Transverse colon (tissue), 4 donors: ENCODE measurements around the gene HAUS1. TPM values are rescaled to one million over a fixed set of nuclear protein-coding genes. Genes with fewer than 3 reads are reported as not detected.

Experiments
- DNase-seq: peaks from one replicate; pipeline ENCODE4 v3.0.0-alpha.2; 2019
- H3K27ac ChIP-seq, 4 donors: fragments of 200-600 bp; sonication (generic); 2 replicates each; pipeline ENCODE4 v1.5.1; 2016 to 2018; ENCODE audit warnings: inconsistent platforms in 4 of 4
- H3K27me3 ChIP-seq: fragments of 200-600 bp; sonication (generic); 2 replicates; pipeline ENCODE4 v1.5.1; 2017; ENCODE audit warnings: inconsistent platforms
- H3K36me3 ChIP-seq, 4 donors: fragments of 200-600 bp; sonication (generic); 2 replicates each; pipeline ENCODE4 v1.5.1; 2017 to 2019; ENCODE audit warnings: inconsistent platforms in 4 of 4
- H3K4me1 ChIP-seq, 4 donors: fragments of 200-600 bp; sonication (generic); 2 replicates each; pipeline ENCODE4 v1.5.1; 2017 to 2020; ENCODE audit warnings: inconsistent platforms in 4 of 4
- H3K4me3 ChIP-seq, 4 donors: fragments of 200-600 bp; sonication (generic); 1 replicate in 1 of 4; 2 replicates in 3 of 4; pipeline versions ENCODE4 v1.5.1 to v1.6.1; 2017 to 2019; ENCODE audit warnings: inconsistent platforms in 4 of 4
- H3K9me3 ChIP-seq, 2 donors: fragments of 200-600 bp; sonication (generic); 2 replicates each; pipeline ENCODE4 v1.5.1; 2017 to 2019; ENCODE audit warnings: inconsistent platforms in 2 of 2
- CTCF ChIP-seq, 5 experiments: fragments of 200-600 bp in 3 of 5; fragments of 450-650 bp in 2 of 5; sonication (generic) in 3 of 5; IDR thresholded peaks; 1 replicate in 2 of 5; 2 replicates in 3 of 5; pipeline ENCODE4 v1.5.1; 2016 to 2017; ENCODE audit warnings: antibody characterized with exemption in 5 of 5, inconsistent platforms in 3 of 5, mild to moderate bottlenecking in 2 of 5, moderate library complexity in 1 of 5
- EP300 ChIP-seq: sonication (generic); formaldehyde crosslinking; IDR thresholded peaks from one replicate; pipeline ENCODE4 v1.6.1; 2017; ENCODE audit warnings: antibody characterized with exemption, low read depth
- POLR2A ChIP-seq: fragments of 450-650 bp; IDR thresholded peaks from one replicate; pipeline ENCODE4 v1.6.1; 2016; ENCODE audit warnings: antibody characterized with exemption, mild to moderate bottlenecking, moderate library complexity
- POLR2AphosphoS5 ChIP-seq, 3 donors: sonication (generic); formaldehyde crosslinking; IDR thresholded peaks; one replicate each; pipeline ENCODE4 v1.6.1; 2016; ENCODE audit warnings: antibody characterized with exemption in 3 of 3
- WGBS, 2 donors: methylation state at CpG; one replicate each; pipeline ENCODE4 v1.1.5; 2018; ENCODE audit warnings: low coverage in 1 of 2; 5-methylcytosine and 5-hydroxymethylcytosine counted together
- in situ Hi-C, 4 donors: fragments of 200-750 bp; cut with MboI; loops; one replicate each; pipeline versions ENCODE4 v1.15.0 to v1.15.1; 2017; ENCODE audit warnings: low sequenced_read_pairs in 3 of 4, low pct_ligation_motif_present in 1 of 4, low pct_unique_long_range_greater_than_20kb in 1 of 4
- intact Hi-C: fragments of 100-400 bp; cut with DNase I; formaldehyde crosslinking; loops from one replicate; pipeline ENCODE4 v1.15.1; 2023; ENCODE audit warnings: low total_unique reads
- total RNA-seq, 4 donors: library from RNA; depleted of rRNA; stranded (reverse); fragments of >200 nt; gene quantifications; one replicate each; pipeline ENCODE4 v1.1.0, GENCODE V29; 2016

HAUS1 gene
- total RNA-seq, 4 donors from 2014 or later = 1.6 to 33.5 (median 19.8) TPM; not detected in 1

DNA sequence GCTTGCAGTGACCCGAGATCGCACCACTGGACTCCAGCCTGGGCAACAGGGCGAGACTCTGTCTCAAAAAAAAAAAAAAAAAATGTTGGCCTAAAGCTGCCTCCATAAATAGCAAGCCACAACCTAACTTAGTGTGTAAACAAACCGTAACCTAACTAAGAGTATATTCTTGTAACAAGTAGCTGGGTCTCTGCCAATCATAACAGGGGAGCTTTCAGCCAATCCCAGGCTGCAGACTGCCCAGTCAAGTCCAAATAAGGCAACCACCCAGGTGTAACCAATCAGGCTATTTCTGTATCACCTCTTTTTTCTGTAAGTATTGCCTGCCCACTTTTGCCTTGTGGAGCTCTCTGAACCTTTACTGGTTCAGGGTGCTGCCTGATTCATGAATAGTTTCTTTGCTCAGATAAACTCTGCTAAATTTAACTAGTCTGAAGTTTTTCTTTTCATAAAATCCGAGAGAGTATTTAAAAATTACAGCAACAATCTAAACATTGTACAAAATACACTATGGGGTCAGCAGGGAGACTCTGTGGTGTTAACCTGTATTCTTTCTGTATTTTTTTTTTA, 36.7 kb upstream of the HAUS1 start:
- WGBS, 2 donors = 49 to 74% methylated on average over 2 to 5 of the region's 5 CpGs
- in situ Hi-C loops = no loop called here
- Histone ChIP-seq H3K27me3 (no peaks in the 10 kb centered on the region), H3K27ac (no peak overlapping the region), H3K4me1 (peaks cover 3 to 15% (median 12%) of the 10 kb centered on the region in 4 donors), H3K4me3 (no peak overlapping the region), H3K36me3 (no peaks in the 10 kb centered on the region), H3K9me3 (no peaks in the 10 kb centered on the region)
- intact Hi-C loops = no loop called here
- no peak for TF ChIP-seq EP300
- TF ChIP-seq POLR2A = no peak
- no peak for TF ChIP-seq POLR2AphosphoS5 (IDR thresholded peaks at IDR 0.05)
- TF ChIP-seq CTCF (IDR thresholded peaks at IDR 0.05) = no peak
- DNase-seq = no peak

DNA sequence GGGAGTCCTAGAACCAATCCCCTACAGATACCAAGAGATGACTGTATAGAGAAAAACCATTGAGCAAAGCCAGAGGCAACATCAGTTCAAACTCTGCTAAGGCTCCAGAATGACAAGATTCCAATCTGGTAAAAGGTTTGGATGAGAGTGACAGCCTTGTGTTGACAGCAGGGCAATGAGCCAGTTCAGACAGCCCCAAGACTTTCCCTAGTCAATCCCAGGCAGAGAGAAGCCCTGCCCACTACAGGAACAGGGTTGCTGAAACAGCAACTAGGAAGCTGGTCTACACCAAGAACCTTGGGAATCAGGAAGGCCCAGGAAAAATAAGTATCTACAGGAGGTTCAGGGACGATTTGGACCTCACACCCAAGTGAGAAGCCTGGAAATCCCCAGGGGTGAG, 35.4 kb upstream of the HAUS1 start:
- Histone ChIP-seq H3K36me3 (no peaks in the 10 kb centered on the region), H3K27me3 (no peaks in the 10 kb centered on the region), H3K4me1 (peaks cover 7 to 23% (median 17%) of the 10 kb centered on the region in 4 donors), H3K9me3 (no peaks in the 10 kb centered on the region), H3K27ac (no peak overlapping the region), H3K4me3 (no peak overlapping the region)
- in situ Hi-C loops = no loop called here
- no peak for DNase-seq
- no peak for TF ChIP-seq POLR2A
- no peak for TF ChIP-seq EP300
- no peak for TF ChIP-seq CTCF (IDR thresholded peaks at IDR 0.05)
- TF ChIP-seq POLR2AphosphoS5 (IDR thresholded peaks at IDR 0.05) = no peak
- intact Hi-C loops = no loop called here
- 20 to 31% methylated on average over 1 of the region's 1 CpG for WGBS, 2 donors

GRCh38 chr18:46069524-46069923, 34.7 kb upstream of the HAUS1 start:
- H3K9me3 ChIP-seq = no peaks in the 10 kb centered on the region
- in situ Hi-C loops (no loop called here), intact Hi-C loops (no loop called here)

GRCh38 chr18:46070232-46070631, 34.0 kb upstream of the HAUS1 start:
- Histone ChIP-seq H3K36me3 (no peaks in the 10 kb centered on the region), H3K27me3 (no peaks in the 10 kb centered on the region), H3K4me1 (peaks cover 7 to 23% (median 17%) of the 10 kb centered on the region in 4 donors), H3K4me3 (no peak overlapping the region), H3K27ac (no peak overlapping the region), H3K9me3 (no peaks in the 10 kb centered on the region)
- TF ChIP-seq CTCF (IDR thresholded peaks at IDR 0.05) (no peak), EP300 (no peak), POLR2A (no peak), POLR2AphosphoS5 (IDR thresholded peaks at IDR 0.05) (no peak)
- WGBS, 2 donors = 79% methylated on average over 6 of the region's 6 CpGs; no CpG with 5 or more reads in 1 of the 2 donors
- in situ Hi-C loops (loop anchor here in 2 of 4 donors (10.0 kb wide), 2 partner anchors 105 to 125 kb away; partner anchors contain the start of gene EPG5 (in 1 of the 2)), intact Hi-C loops (no loop called here)
- no peak for DNase-seq

More at GRCh38 chr18:46069524-46069923, 34.7 kb upstream of the HAUS1 start:
- Histone ChIP-seq H3K36me3 (no peaks in the 10 kb centered on the region), H3K4me1 (peaks cover 7 to 23% (median 17%) of the 10 kb centered on the region in 4 donors), H3K4me3 (no peak overlapping the region), H3K27ac (no peak overlapping the region), H3K27me3 (no peaks in the 10 kb centered on the region)
- no peak for DNase-seq
- 75 to 78% methylated on average over 4 of the region's 4 CpGs for WGBS, 2 donors
- no peak for TF ChIP-seq POLR2A
- TF ChIP-seq EP300 = no peak
- no peak for TF ChIP-seq POLR2AphosphoS5 (IDR thresholded peaks at IDR 0.05)
- TF ChIP-seq CTCF (IDR thresholded peaks at IDR 0.05) = no peak
